ENCODE measurements around the gene KRT83. TPM values are rescaled to one million over a fixed set of nuclear protein-coding genes. Genes with fewer than 3 reads are reported as not detected.

KRT83 gene
- total RNA-seq, 1 experiment from 2014 or later, result not detected

- no peak overlapping the region for H3K4me3 Mint-ChIP-seq
- H3K27me3 Mint-ChIP-seq (ENCODE audit: low read depth), result peaks cover 8% of the 10 kb centered on the region; the same call in 1 of the 2 replicates
- no peak overlapping the region for H2BK5ac ChIP-seq (ENCODE audit: insufficient read length, low read length)
- no peak overlapping the region for H3K27ac Mint-ChIP-seq
- H3K14ac ChIP-seq (ENCODE audit: insufficient read depth, low read length), result no peak overlapping the region
- H3K56ac ChIP-seq (ENCODE audit: insufficient read length, low read depth, low read length), result no peak overlapping the region
- H3K23me2 ChIP-seq (ENCODE audit: insufficient read length, low read depth, low read length, poor library complexity, severe bottlenecking), result no peaks in the 10 kb centered on the region
- no peak overlapping the region for H2BK15ac ChIP-seq (ENCODE audit: low read depth, low read length)
- H3K79me2 ChIP-seq (ENCODE audit: insufficient read depth, low read length), result no peaks in the 10 kb centered on the region
- no peak overlapping the region for H4K5ac ChIP-seq (ENCODE audit: insufficient read length, low read depth, low read length)
- no peak overlapping the region for H3K27ac ChIP-seq (ENCODE audit: insufficient read length, low read depth, low read length)
- no peak overlapping the region for H3K9ac ChIP-seq (ENCODE audit: extremely low read depth, insufficient read length, low read length)
- no CpG with 5 or more reads among the region's 8 CpGs for WGBS (ENCODE audit: extremely low coverage, insufficient read length, low lambda C conversion rate)
- no peak overlapping the region for H2BK12ac ChIP-seq (ENCODE audit: insufficient read length, low read depth, low read length)
- no peak for TF ChIP-seq CTCF (conservative IDR thresholded peaks at IDR 0.05)
- H3K9me3 Mint-ChIP-seq, result no peaks in the 10 kb centered on the region; a peak in 1 of 5 replicates
- H3K4me1 ChIP-seq (ENCODE audit: insufficient read depth, low read length), result no peaks in the 10 kb centered on the region
- H3T11ph ChIP-seq (ENCODE audit: low read length), result no peak overlapping the region
- no peaks in the 10 kb centered on the region for H3K27me3 ChIP-seq (ENCODE audit: insufficient read depth, low read length)
- no peak overlapping the region for H3K23ac ChIP-seq (ENCODE audit: insufficient read length, low read depth, low read length)
- no peak overlapping the region for H3K4ac ChIP-seq (ENCODE audit: low read depth, low read length)
- DNase-seq, result no peak
- no peak overlapping the region for H4K91ac ChIP-seq (ENCODE audit: insufficient read length, low read depth, low read length)
- no peaks in the 10 kb centered on the region for H3K9me3 ChIP-seq (ENCODE audit: control insufficient read depth, low read depth, low read length)
- no peak overlapping the region for H3K4me2 ChIP-seq (ENCODE audit: insufficient read depth, insufficient read length, low read length)
- H3K79me1 ChIP-seq (ENCODE audit: insufficient read depth, low read depth, low read length, poor library complexity, severe bottlenecking), result no peaks in the 10 kb centered on the region
- H4K8ac ChIP-seq (replicated peaks; ENCODE audit: insufficient read length, low read depth, low read length), result no peak overlapping the region
- H4K20me1 ChIP-seq (ENCODE audit: control insufficient read depth, insufficient read depth, insufficient read length), result no peaks in the 10 kb centered on the region
- no peaks in the 10 kb centered on the region for H3K36me3 Mint-ChIP-seq (ENCODE audit: insufficient read depth in 1 of 3, low read depth in 3 of 3)
- no peak overlapping the region for H2AK5ac ChIP-seq (ENCODE audit: insufficient read length, low read length)
- H2BK120ac ChIP-seq (ENCODE audit: low read depth, low read length, poor library complexity, severe bottlenecking), result no peak overlapping the region
- no peak overlapping the region for H3K18ac ChIP-seq (ENCODE audit: insufficient read length, low read depth, low read length)
- peaks cover 13 to 18% of the 10 kb centered on the region in 2 experiments for H3K4me1 Mint-ChIP-seq
- no peak overlapping the region for H2BK20ac ChIP-seq (ENCODE audit: low read depth, low read length, poor library complexity, severe bottlenecking)
- no peak overlapping the region for H2AFZ ChIP-seq (ENCODE audit: low read length)
Observed at GRCh38 chr12:52355176-52355575, 34.0 kb upstream of the KRT83 start.
